Muscle of leg (tissue), 11 donors: Measurements from ENCODE around the gene FBXL15. TPM values are rescaled to one million over a fixed set of nuclear protein-coding genes. Genes with fewer than 3 reads are reported as not detected.

ENCODE experiments used
- DNase-seq: peaks from one replicate; pipeline ENCODE4 v3.0.0; 2013
- H3K27ac ChIP-seq: one replicate; pipeline ENCODE4 v1.5.1; 2013; ENCODE audit warnings: mild to moderate bottlenecking, low read length, control low read depth
- H3K27me3 ChIP-seq: one replicate; pipeline ENCODE4 v1.6.1; 2013; ENCODE audit warnings: low read length; ENCODE audit not compliant: control insufficient read depth, insufficient read depth
- H3K36me3 ChIP-seq: one replicate; pipeline ENCODE4 v1.6.1; 2013; ENCODE audit warnings: low read length; ENCODE audit not compliant: control insufficient read depth, insufficient read depth
- H3K4me1 ChIP-seq: one replicate; pipeline ENCODE4 v1.6.1; 2013; ENCODE audit warnings: low read length; ENCODE audit not compliant: control insufficient read depth, insufficient read depth
- H3K4me3 ChIP-seq: one replicate; pipeline ENCODE4 v1.5.1; 2013; ENCODE audit warnings: low read length, control low read depth
- H3K9me3 ChIP-seq: replicated peaks from 2 replicates; pipeline ENCODE4 v1.6.1; 2013; ENCODE audit warnings: low read depth, low read length; ENCODE audit not compliant: control insufficient read depth
- WGBS: methylation state at CpG from one replicate; pipeline ENCODE4 v1.1.5; 2013; ENCODE audit warnings: missing lambda C conversion rate; ENCODE audit not compliant: insufficient coverage; 5-methylcytosine and 5-hydroxymethylcytosine counted together
- polyA plus RNA-seq, 8 donors: library from polyadenylated mRNA; unstranded; fragments of 120-200 nt; gene quantifications; one replicate each; pipeline versions ENCODE4 v1.2.1 to v1.2.3, GENCODE V29; 2013; ENCODE audit warnings: inconsistent platforms in 1 of 8, low replicate concordance in 1 of 8; ENCODE audit not compliant: insufficient read length in 8 of 8, insufficient read depth in 1 of 8
- total RNA-seq: library from RNA; stranded (reverse); fragments of 120-200 nt; gene quantifications from one replicate; pipeline ENCODE4 v1.2.4, GENCODE V29; 2013

The FBXL15 gene
- total and polyA plus RNA-seq, 9 donors: 5.3 to 9.7 (median 7.3) TPM

- H3K4me3 ChIP-seq: no peak overlapping the region
- H3K27ac ChIP-seq: no peak overlapping the region
- H3K9me3 ChIP-seq: no peaks in the 10 kb centered on the region
- DNase-seq: no peak
- no peaks in the 10 kb centered on the region for H3K27me3 ChIP-seq
- WGBS: 89% methylated on average over 4 of the region's 14 CpGs
- H3K4me1 ChIP-seq: peaks cover 41% of the 10 kb centered on the region
- H3K36me3 ChIP-seq: peaks cover 47% of the 10 kb centered on the region
Measured at GRCh38 chr10:102397222-102398171, 23.1 kb upstream of the FBXL15 start.

DNA sequence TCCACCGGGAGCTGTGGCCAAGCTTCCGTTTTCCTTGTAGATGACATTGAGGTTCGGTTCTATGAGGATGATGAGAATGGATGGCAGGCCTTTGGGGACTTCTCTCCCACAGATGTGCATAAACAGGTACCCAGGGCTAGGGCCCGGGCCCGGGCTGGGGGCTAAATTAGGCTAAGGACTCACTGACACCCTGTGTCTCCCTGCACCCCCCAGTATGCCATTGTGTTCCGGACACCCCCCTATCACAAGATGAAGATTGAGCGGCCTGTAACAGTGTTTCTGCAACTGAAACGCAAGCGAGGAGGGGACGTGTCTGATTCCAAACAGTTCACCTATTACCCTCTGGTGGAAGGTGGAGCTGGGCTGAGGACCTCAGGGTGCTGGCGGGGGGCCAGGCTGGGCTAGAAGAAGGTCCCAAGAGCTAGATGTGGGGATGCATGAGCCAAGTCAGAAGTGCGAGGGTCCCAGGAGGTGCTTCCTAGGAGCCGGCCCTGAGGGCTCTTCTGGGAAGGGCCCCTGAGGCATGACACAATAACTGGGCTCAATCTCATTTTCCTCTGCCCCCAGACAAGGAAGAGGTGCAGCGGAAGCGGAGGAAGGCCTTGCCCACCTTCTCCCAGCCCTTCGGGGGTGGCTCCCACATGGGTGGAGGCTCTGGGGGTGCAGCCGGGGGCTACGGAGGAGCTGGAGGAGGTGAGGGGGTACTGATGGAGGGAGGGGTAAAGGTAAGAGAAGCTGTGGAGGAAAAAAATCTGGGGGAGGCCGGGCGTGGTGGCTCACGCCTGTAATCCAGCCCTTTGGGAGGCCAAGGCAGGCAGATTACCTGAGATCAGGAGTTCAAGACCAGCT, 22.2 kb upstream of the FBXL15 start:
- DNase-seq: no peak
- Histone ChIP-seq H3K4me1 (peaks cover 40% of the 10 kb centered on the region), H3K27me3 (no peaks in the 10 kb centered on the region), H3K27ac (peak overlapping the region; percentile 85), H3K4me3 (no peak overlapping the region), H3K9me3 (no peaks in the 10 kb centered on the region), H3K36me3 (peaks cover 48% of the 10 kb centered on the region)
- 83% methylated on average over 9 of the region's 21 CpGs for WGBS

GRCh38 chr10:102399217-102400021, 21.2 kb upstream of the FBXL15 start:
- WGBS: 3% methylated on average over 69 of the region's 72 CpGs

DNA sequence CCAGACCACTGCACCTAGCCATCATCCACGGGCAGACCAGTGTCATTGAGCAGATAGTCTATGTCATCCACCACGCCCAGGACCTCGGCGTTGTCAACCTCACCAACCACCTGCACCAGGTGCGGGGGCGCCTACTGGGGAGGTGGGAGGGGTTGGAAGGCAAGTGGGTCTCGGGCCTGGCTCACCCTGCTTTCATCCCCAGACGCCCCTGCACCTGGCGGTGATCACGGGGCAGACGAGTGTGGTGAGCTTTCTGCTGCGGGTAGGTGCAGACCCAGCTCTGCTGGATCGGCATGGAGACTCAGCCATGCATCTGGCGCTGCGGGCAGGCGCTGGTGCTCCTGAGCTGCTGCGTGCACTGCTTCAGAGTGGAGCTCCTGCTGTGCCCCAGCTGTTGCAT, 20.6 kb upstream of the FBXL15 start:
- no peaks in the 10 kb centered on the region for H3K27me3 ChIP-seq
- peaks cover 28% of the 10 kb centered on the region for H3K4me1 ChIP-seq
- H3K4me3 ChIP-seq: no peak overlapping the region
- H3K27ac ChIP-seq: peak overlapping the region; percentile 67
- peaks cover 52% of the 10 kb centered on the region for H3K36me3 ChIP-seq
- H3K9me3 ChIP-seq: no peaks in the 10 kb centered on the region
- WGBS: 87% methylated on average over 11 of the region's 17 CpGs
- no peak for DNase-seq

More at GRCh38 chr10:102399217-102400021, 21.2 kb upstream of the FBXL15 start:
- peak; percentile 94 for DNase-seq
- peaks cover 52% of the 10 kb centered on the region for H3K36me3 ChIP-seq
- H3K9me3 ChIP-seq: no peaks in the 10 kb centered on the region
- peak overlapping the region; percentile 63 for H3K4me3 ChIP-seq
- H3K27ac ChIP-seq: peak overlapping the region; percentile 85
- no peaks in the 10 kb centered on the region for H3K27me3 ChIP-seq
- peaks cover 34% of the 10 kb centered on the region for H3K4me1 ChIP-seq

- H3K27me3 ChIP-seq: no peaks in the 10 kb centered on the region
- peaks cover 52% of the 10 kb centered on the region for H3K36me3 ChIP-seq
- DNase-seq: no peak
- 94% methylated on average over 20 of the region's 22 CpGs for WGBS
- no peaks in the 10 kb centered on the region for H3K9me3 ChIP-seq
- peaks cover 24% of the 10 kb centered on the region for H3K4me1 ChIP-seq
- H3K4me3 ChIP-seq: no peak overlapping the region
- no peak overlapping the region for H3K27ac ChIP-seq
Measured at GRCh38 chr10:102400598-102401341, 19.9 kb upstream of the FBXL15 start.

DNA sequence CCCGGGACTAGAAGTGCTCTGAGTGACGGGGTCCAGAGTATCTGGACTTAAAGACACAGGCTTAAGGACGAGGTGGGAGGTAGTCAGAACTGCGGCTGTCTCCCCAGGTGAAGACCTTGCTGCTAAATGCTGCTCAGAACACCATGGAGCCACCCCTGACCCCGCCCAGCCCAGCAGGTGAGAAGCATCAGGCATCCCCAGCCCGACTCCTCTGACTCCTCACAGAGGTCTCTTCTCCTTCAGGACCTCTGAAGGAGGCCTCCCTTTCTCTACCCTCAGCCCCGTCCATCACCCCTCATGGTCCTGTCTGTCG, 19.3 kb upstream of the FBXL15 start:
- Histone ChIP-seq H3K27me3 (no peaks in the 10 kb centered on the region), H3K4me3 (no peak overlapping the region), H3K27ac (no peak overlapping the region), H3K9me3 (no peaks in the 10 kb centered on the region), H3K4me1 (peaks cover 19% of the 10 kb centered on the region), H3K36me3 (peaks cover 52% of the 10 kb centered on the region)
- 76% methylated on average over 6 of the region's 8 CpGs for whole genome bisulfite sequencing
- DNase-seq: no peak

- 84% methylated on average over 8 of the region's 18 CpGs for WGBS
- Histone ChIP-seq H3K36me3 (peaks cover 46% of the 10 kb centered on the region), H3K27ac (no peak overlapping the region)
Measured at GRCh38 chr10:102401735-102402511, 18.7 kb upstream of the FBXL15 start.

GRCh38 chr10:102402512-102402896, 18.1 kb upstream of the FBXL15 start:
- peaks cover 14% of the 10 kb centered on the region for H3K4me1 ChIP-seq
- H3K27ac ChIP-seq: no peak overlapping the region
- no CpG with 5 or more reads among the region's 5 CpGs for WGBS

More at GRCh38 chr10:102401735-102402511, 18.7 kb upstream of the FBXL15 start:
- H3K27me3 ChIP-seq: no peaks in the 10 kb centered on the region
- peaks cover 14% of the 10 kb centered on the region for H3K4me1 ChIP-seq
- H3K4me3 ChIP-seq: no peak overlapping the region
- peak; percentile 19 for DNase-seq
- no peaks in the 10 kb centered on the region for H3K9me3 ChIP-seq

DNA sequence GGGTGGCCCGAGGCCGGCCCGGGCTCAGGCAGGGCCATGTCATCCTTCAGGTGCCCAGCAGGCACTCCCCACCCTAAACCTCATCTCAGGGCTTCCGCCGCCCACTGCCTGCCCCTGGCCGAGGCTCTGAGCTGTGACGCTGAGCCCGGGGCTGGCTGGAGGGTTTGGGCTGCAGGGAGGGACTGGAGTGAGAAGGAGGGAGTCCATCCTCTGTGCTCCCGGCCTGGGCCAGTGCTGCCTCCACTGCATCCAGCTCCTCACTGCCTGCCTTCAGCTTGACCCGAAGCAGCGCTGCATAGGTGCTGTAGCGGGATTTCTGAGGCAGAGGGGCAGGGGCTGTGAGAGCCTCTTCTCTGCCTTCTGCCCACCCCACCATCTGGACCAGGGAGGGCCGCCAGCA, 17.5 kb upstream of the FBXL15 start:
- H3K36me3 ChIP-seq: peaks cover 38% of the 10 kb centered on the region
- H3K4me1 ChIP-seq: peaks cover 15% of the 10 kb centered on the region
- H3K4me3 ChIP-seq: no peak overlapping the region
- no peak for DNase-seq
- H3K27ac ChIP-seq: no peak overlapping the region
- WGBS: no CpG with 5 or more reads among the region's 13 CpGs
- H3K27me3 ChIP-seq: peaks cover 8% of the 10 kb centered on the region
- no peaks in the 10 kb centered on the region for H3K9me3 ChIP-seq

More at GRCh38 chr10:102402512-102402896, 18.1 kb upstream of the FBXL15 start:
- peak; percentile 4 for DNase-seq
- H3K9me3 ChIP-seq: no peaks in the 10 kb centered on the region
- H3K4me3 ChIP-seq: no peak overlapping the region
- H3K27me3 ChIP-seq: peaks cover 2% of the 10 kb centered on the region
- peaks cover 44% of the 10 kb centered on the region for H3K36me3 ChIP-seq
